HCT116 (cell line): ENCODE results near the gene DTX1. TPM values are rescaled to one million over a fixed set of nuclear protein-coding genes. Genes with fewer than 3 reads are reported as not detected.

Experiments used
- ATAC-seq: fragments of 200-7000 bp; cut with Tn5 transposase; 2 replicates; pipeline ENCODE4 v1.9.1; 2020; ENCODE audit warnings: mild to moderate bottlenecking, moderate library complexity
- BruUV-seq: library from RNA; stranded (reverse); fragments of 400-500 nt; replicated peaks from 2 replicates; lab custom pipeline; 2021; lab: Mats Ljungman, UMichigan
- CTCF ChIA-PET: fragments of 300-600 bp; sonication (Branson Sonifier 250); formaldehyde crosslinking; loops from one replicate; lab custom pipeline; 2021; ENCODE audit warnings: antibody characterized with exemption; lab: Charles Lee
- POLR2A ChIA-PET: fragments of 300-600, 350-600 bp; sonication (Branson Sonifier 250); formaldehyde crosslinking; loops from one replicate; lab custom pipeline; 2021; ENCODE audit warnings: antibody characterized with exemption; lab: Charles Lee
- RAD21 ChIA-PET, 2 experiments: fragments of 300-600 bp; sonication (Branson Sonifier 250); formaldehyde crosslinking; loops; one replicate each; lab custom pipeline; 2023; ENCODE audit warnings: low total read pairs in 2 of 2; ENCODE audit not compliant: uncharacterized antibody in 2 of 2, unreplicated experiment in 2 of 2, low non-redundant PET in 1 of 2; lab: Charles Lee
- DNase-seq: peaks from one replicate; pipeline ENCODE4 v3.0.0-alpha.2; 2010; ENCODE audit warnings: low read depth, low spot score
- H2AFZ ChIP-seq: fragments of 200-600 bp; shearing (Covaris generic), sonication (generic); 2 replicates; pipeline ENCODE4 v1.6.1; 2017; ENCODE audit warnings: low read depth, mixed run types, mixed read lengths, antibody characterized with exemption, low read length; ENCODE audit not compliant: poor library complexity, severe bottlenecking
- H3K27ac ChIP-seq: 2 replicates; pipeline ENCODE4 v1.5.1; 2012; ENCODE audit warnings: low read depth, low read length
- H3K27me3 ChIP-seq: fragments of 200-600 bp; sonication (generic); 2 replicates; pipeline ENCODE4 v1.6.1; 2016; ENCODE audit warnings: mixed run types, low read length, mixed read lengths; ENCODE audit not compliant: insufficient read depth
- H3K36me3 ChIP-seq, 2 experiments: fragments of 200-500 bp in 1 of 2; fragments of 200-600 bp in 1 of 2; sonication (Bioruptor generic) in 1 of 2; sonication (generic) in 1 of 2; 2 replicates each; pipeline versions ENCODE4 v1.5.1 to v1.6.1; 2014 to 2016; ENCODE audit warnings: low read length in 2 of 2, inconsistent platforms in 1 of 2, mixed read lengths in 1 of 2, mixed run types in 1 of 2; ENCODE audit not compliant: insufficient read depth in 2 of 2, control insufficient read depth in 1 of 2
- H3K4me1 ChIP-seq, 2 experiments: fragments of 200-600 bp in 1 of 2; sonication (generic) in 1 of 2; 2 replicates each; pipeline versions ENCODE4 v1.5.1 to v1.6.1; 2012 to 2017; ENCODE audit warnings: low read length in 2 of 2, inconsistent platforms in 1 of 2, mild to moderate bottlenecking in 1 of 2, mixed read lengths in 1 of 2, mixed run types in 1 of 2, moderate library complexity in 1 of 2; ENCODE audit not compliant: insufficient read depth in 2 of 2, control insufficient read depth in 1 of 2
- H3K4me2 ChIP-seq: fragments of 200-600 bp; sonication (generic); 2 replicates; pipeline ENCODE4 v1.6.1; 2017; ENCODE audit warnings: mixed run types, low read length, mixed read lengths
- H3K4me3 ChIP-seq, 2 experiments: fragments of 200-600 bp in 1 of 2; sonication (generic) in 1 of 2; replicated peaks in 1 of 2; 2 replicates each; pipeline ENCODE4 v1.5.1; 2011 to 2016; ENCODE audit warnings: low read length in 2 of 2, control low read depth in 1 of 2, low read depth in 1 of 2, mild to moderate bottlenecking in 1 of 2, mixed read lengths in 1 of 2, mixed run types in 1 of 2
- H3K79me2 ChIP-seq: fragments of 200-600 bp; sonication (generic); 2 replicates; pipeline ENCODE4 v1.6.1; 2017; ENCODE audit warnings: mild to moderate bottlenecking, mixed run types, low read length, moderate library complexity, mixed read lengths; ENCODE audit not compliant: insufficient read depth
- H3K9ac ChIP-seq: fragments of 200-600 bp; sonication (generic); 2 replicates; pipeline ENCODE4 v1.6.1; 2016; ENCODE audit warnings: low read length, mixed read lengths
- H3K9me2 ChIP-seq: fragments of 200-600 bp; sonication (generic), shearing (Covaris generic); 2 replicates; pipeline ENCODE4 v1.6.1; 2017; ENCODE audit warnings: mixed run types, mild to moderate bottlenecking, moderate library complexity; ENCODE audit not compliant: insufficient read depth
- H3K9me3 ChIP-seq, 2 experiments: fragments of 200-500 bp in 1 of 2; fragments of 200-600 bp in 1 of 2; sonication (Bioruptor generic) in 1 of 2; sonication (generic) in 1 of 2; 2 replicates each; pipeline ENCODE4 v1.6.1; 2014 to 2017; ENCODE audit warnings: low read length in 2 of 2, mixed read lengths in 2 of 2, inconsistent platforms in 1 of 2, low read depth in 1 of 2, mild to moderate bottlenecking in 1 of 2, mixed run types in 1 of 2, moderate library complexity in 1 of 2; ENCODE audit not compliant: control insufficient read depth in 1 of 2, insufficient read depth in 1 of 2
- H4K20me1 ChIP-seq: fragments of 200-600 bp; sonication (generic), shearing (Covaris generic); 2 replicates; pipeline ENCODE4 v1.6.1; 2017; ENCODE audit warnings: mixed run types, mild to moderate bottlenecking, moderate library complexity; ENCODE audit not compliant: insufficient read depth
- SIN3A ChIP-seq: IDR thresholded peaks from 2 replicates; pipeline ENCODE4 v1.6.1; 2012; ENCODE audit warnings: low read depth
- SRF ChIP-seq: IDR thresholded peaks from 2 replicates; pipeline ENCODE4 v1.6.1; 2012; ENCODE audit warnings: low read depth
- YY1 ChIP-seq: IDR thresholded peaks from 2 replicates; pipeline ENCODE4 v1.6.1; 2011; ENCODE audit warnings: low read length, low read depth, moderate library complexity, mild to moderate bottlenecking; ENCODE audit not compliant: insufficient replicate concordance; ENCODE audit errors: extremely low read depth
- intact Hi-C: fragments of 100-400 bp; cut with micrococcal nuclease; formaldehyde crosslinking; loops from 2 replicates; pipeline ENCODE4 v1.10.0; 2022
- total RNA-seq: library from RNA; stranded (reverse); gene quantifications from one replicate; pipeline ENCODE4 v1.2.1, GENCODE V29; 2021; ENCODE audit not compliant: unreplicated experiment
- TF ChIP-seq, protein P1 (sequence below), 3 experiments: fragments of 200-600 bp in 1 of 3; sonication (generic) in 1 of 3; IDR thresholded peaks in 2 of 3; conservative IDR thresholded peaks in 1 of 3; 2 replicates each; pipeline ENCODE4 v1.5.1; 2012 to 2017; ENCODE audit warnings: low read depth in 2 of 3, low read length in 2 of 3, antibody characterized with exemption in 1 of 3, borderline replicate concordance in 1 of 3, control low read depth in 1 of 3, mild to moderate bottlenecking in 1 of 3, mixed read lengths in 1 of 3, mixed run types in 1 of 3, moderate library complexity in 1 of 3; ENCODE audit not compliant: insufficient read depth in 1 of 3

DTX1 gene
- total RNA-seq, 1 experiment from 2014 or later, result not detected

DNA sequence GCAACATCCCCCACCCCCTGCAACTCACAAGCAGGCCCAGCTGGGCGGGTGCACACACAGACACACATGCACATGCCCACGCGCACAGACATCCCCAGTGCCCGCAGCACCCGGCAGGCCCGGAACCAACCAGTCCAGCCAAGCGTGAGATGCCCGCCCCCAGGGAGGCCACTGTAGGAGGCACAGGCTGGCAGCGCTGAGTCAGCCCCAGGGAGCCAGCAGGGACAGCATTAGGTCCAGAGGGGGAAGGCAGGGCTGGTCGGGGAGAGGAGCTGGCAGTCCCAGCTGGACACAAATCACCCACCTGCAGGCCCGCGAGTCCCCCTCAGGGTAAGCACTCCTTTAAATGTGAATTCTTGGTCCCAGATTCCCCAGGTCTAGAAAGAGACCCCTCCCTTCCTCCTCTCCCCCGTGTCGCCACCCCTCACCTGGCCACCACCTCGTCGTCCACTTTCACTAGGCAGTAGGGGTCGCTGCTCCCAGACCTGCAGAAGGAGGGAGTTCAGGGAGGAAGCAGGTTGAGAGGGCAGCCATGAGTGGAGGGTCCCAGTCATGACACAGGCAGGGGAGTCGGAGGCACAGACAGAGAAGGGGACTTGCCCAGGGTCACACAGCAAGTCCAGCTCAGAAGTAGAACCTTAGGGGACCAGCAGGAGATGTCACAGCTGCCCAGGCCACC lies 74.1 kb downstream of the DTX1 start:
- no peak overlapping the region for H3K4me3 ChIP-seq
- H3K79me2 ChIP-seq, result peaks cover 12% of the 10 kb centered on the region; the same call in 1 of the 2 replicates
- ChIA-PET RAD21 (no interaction called here), POLR2A (no interaction called here)
- no peaks in the 10 kb centered on the region for H4K20me1 ChIP-seq
- H3K4me1 ChIP-seq, result peaks cover 8 to 17% of the 10 kb centered on the region in 2 experiments
- no peaks in the 10 kb centered on the region for H3K27me3 ChIP-seq
- H3K36me3 ChIP-seq, result no peaks in the 10 kb centered on the region
- no peak overlapping the region for H2AFZ ChIP-seq
- DNase-seq (no peak), ATAC-seq (no peak)
- no peaks in the 10 kb centered on the region for H3K9me3 ChIP-seq
- no peak overlapping the region; the same call in 1 of the 2 replicates for H3K27ac ChIP-seq
- TF ChIP-seq SIN3A, result no peak
- TF ChIP-seq, protein P1, sequence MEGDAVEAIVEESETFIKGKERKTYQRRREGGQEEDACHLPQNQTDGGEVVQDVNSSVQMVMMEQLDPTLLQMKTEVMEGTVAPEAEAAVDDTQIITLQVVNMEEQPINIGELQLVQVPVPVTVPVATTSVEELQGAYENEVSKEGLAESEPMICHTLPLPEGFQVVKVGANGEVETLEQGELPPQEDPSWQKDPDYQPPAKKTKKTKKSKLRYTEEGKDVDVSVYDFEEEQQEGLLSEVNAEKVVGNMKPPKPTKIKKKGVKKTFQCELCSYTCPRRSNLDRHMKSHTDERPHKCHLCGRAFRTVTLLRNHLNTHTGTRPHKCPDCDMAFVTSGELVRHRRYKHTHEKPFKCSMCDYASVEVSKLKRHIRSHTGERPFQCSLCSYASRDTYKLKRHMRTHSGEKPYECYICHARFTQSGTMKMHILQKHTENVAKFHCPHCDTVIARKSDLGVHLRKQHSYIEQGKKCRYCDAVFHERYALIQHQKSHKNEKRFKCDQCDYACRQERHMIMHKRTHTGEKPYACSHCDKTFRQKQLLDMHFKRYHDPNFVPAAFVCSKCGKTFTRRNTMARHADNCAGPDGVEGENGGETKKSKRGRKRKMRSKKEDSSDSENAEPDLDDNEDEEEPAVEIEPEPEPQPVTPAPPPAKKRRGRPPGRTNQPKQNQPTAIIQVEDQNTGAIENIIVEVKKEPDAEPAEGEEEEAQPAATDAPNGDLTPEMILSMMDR (IDR thresholded peaks at IDR 0.05 in 2 of 3, conservative IDR thresholded peaks at IDR 0.05 in 1 of 3; ENCODE audit: borderline replicate concordance in 1 of 3, insufficient read depth in 1 of 3, low read depth in 2 of 3, low read length in 2 of 3), result peak in 2 of 3 experiments; percentile 42 to 46; a peak in 4 of 6 replicates
- TF ChIP-seq, all 23 proteins: peak for 1
- Histone ChIP-seq H3K9ac (no peak overlapping the region), H3K4me2 (no peak overlapping the region), H3K9me2 (no peaks in the 10 kb centered on the region)
- CTCF ChIA-PET, result interaction anchor here (1.2 kb wide), 1 partner anchor 10 kb away, joined by 3 read pairs; no protein-coding TSS in a partner anchor
- intact Hi-C loops, result no loop called here
- BruUV-seq, result no TSS peak

- no peak for DNase-seq
- Histone ChIP-seq H3K4me2 (no peak overlapping the region), H4K20me1 (no peaks in the 10 kb centered on the region), H2AFZ (no peak overlapping the region), H3K36me3 (no peaks in the 10 kb centered on the region), H3K27me3 (no peaks in the 10 kb centered on the region), H3K4me3 (no peak overlapping the region), H3K9me2 (no peaks in the 10 kb centered on the region), H3K4me1 (peaks cover 13 to 26% of the 10 kb centered on the region in 2 experiments), H3K27ac (no peak overlapping the region), H3K9me3 (no peaks in the 10 kb centered on the region), H3K9ac (no peak overlapping the region), H3K79me2 (peaks cover 12% of the 10 kb centered on the region; the same call in 1 of the 2 replicates)
- ChIA-PET CTCF (interaction anchor here (1.2 kb wide), 1 partner anchor 11 kb away, joined by 3 read pairs; no protein-coding TSS in a partner anchor), RAD21 (no interaction called here), POLR2A (no interaction called here)
- ATAC-seq, result no peak
- intact Hi-C loops, result no loop called here
- no TSS peak for BruUV-seq
- TF ChIP-seq YY1 (no peak), SRF (no peak)
- TF ChIP-seq, protein P1 (IDR thresholded peaks at IDR 0.05 in 2 of 3, conservative IDR thresholded peaks at IDR 0.05 in 1 of 3; ENCODE audit: borderline replicate concordance in 1 of 3, insufficient read depth in 1 of 3, low read depth in 2 of 3, low read length in 2 of 3), result no peak
Observed at GRCh38 chr12:113131556-113131955, 75.0 kb downstream of the DTX1 start.
